Activated CD8-positive, alpha-beta memory T cell treated with anti-CD3 and anti-CD28 coated beads for 36 hours (primary cell): Measurements from ENCODE around the gene BOLA2B. TPM values are rescaled to one million over a fixed set of nuclear protein-coding genes. Genes with fewer than 3 reads are reported as not detected.
"Not testable (repeated sequence)": the region's sequence is repeated elsewhere in the genome, so short reads cannot be mapped to it uniquely, and the experiment has no call there.

Experiments
- CTCF ChIA-PET: fragments of 350-600 bp; sonication (Branson Sonifier 250); formaldehyde crosslinking; loops from one replicate; lab custom pipeline; 2021; ENCODE audit warnings: antibody characterized with exemption; lab: Charles Lee
- POLR2A ChIA-PET: fragments of 350-600 bp; sonication (Branson Sonifier 250); formaldehyde crosslinking; loops from one replicate; lab custom pipeline; 2021; ENCODE audit warnings: antibody characterized with exemption; lab: Charles Lee
- total RNA-seq, 2 experiments: library from RNA; stranded (reverse); gene quantifications; one replicate each; pipeline ENCODE4 v1.2.3, GENCODE V29; 2021

The BOLA2B gene
- total RNA-seq, 2 experiments from 2014 or later: 266 to 297 TPM

DNA sequence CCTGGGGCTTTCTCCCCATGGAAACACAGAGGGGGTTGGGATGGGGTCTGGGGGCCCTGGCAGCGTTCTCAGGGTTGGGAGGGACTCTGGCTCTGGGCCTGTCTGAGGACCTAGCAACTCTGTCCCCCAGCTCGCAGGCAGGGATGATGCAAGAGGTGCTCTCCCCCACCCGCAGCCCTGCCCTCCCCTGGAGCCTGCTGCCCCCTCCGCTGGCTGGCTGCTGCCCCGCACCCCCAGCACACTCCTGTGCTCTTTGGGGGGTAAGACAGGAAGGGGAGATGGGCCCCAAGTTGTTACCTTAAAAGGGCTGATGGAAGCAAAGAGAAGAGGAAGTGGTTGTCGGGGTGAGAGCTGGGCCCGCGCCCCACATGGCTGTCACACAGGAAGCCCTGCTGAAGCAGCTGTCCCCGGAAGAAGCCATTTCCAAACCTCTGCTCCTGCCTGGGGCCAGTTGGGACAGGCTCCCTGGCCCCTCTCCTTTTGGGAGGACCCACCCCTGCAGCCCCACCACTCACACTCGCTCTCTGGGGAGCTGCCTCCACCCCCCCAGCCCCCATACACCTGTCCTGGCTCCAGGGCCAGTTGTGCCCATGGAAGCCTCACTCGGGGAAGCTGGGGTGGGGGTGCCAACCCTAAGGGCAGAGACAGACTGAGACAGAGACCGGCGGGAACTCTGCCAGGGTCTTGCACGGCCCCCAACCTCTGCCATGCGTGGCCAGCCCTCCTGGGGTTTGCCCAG, 7.6 kb downstream of the BOLA2B start:
- ChIA-PET POLR2A (interaction anchor here (0.6 to 5.7 kb wide), 7 partner anchors 56 to 286 kb away, joined by 3 to 38 read pairs (median 3); partner anchors contain the start of genes ITGAL and TBX6), CTCF (interaction anchor here (0.8 to 6.3 kb wide), 5 partner anchors 43 to 232 kb away, joined by 3 to 41 read pairs (median 6); partner anchors contain the start of genes MAPK3 and TBX6)

DNA sequence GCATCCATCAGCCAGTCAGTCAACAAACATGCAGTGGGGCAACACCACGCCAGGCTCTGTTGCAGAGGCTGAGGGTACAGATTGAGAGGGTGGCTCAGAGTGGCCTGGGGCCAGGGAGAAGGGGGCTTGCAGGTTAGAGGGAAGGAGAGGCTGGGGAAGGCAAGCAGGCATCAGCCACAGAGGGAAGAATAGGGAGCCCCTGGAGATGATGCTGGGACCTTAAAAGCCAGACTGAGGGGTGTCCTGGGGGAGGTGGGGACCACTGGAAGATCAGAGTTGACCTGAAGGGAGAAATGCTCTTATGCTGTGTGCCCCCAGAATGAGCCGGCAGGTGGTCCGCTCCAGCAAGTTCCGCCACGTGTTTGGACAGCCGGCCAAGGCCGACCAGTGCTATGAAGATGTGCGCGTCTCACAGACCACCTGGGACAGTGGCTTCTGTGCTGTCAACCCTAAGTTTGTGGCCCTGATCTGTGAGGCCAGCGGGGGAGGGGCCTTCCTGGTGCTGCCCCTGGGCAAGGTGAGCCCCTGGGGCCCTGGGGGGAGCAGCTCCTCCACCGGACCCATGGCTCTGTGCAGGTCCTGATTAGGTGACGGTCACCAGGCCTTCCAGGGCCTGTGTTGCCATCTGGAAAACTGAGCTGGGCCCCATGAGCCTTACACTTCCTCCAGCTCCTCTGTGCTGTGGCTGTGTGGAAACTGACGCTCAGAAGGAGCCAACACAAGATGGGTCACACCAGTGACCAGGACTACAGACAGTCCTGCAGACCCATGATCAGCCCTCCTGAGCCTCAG, 8.4 kb downstream of the BOLA2B start:
- ChIA-PET POLR2A (interaction anchor here (0.6 to 5.7 kb wide), 7 partner anchors 55 to 287 kb away, joined by 3 to 38 read pairs (median 3); partner anchors contain the start of genes ITGAL and TBX6), CTCF (interaction anchor here (0.6 to 6.3 kb wide), 5 partner anchors 42 to 233 kb away, joined by 3 to 41 read pairs (median 7); partner anchors contain the start of gene TBX6)

DNA sequence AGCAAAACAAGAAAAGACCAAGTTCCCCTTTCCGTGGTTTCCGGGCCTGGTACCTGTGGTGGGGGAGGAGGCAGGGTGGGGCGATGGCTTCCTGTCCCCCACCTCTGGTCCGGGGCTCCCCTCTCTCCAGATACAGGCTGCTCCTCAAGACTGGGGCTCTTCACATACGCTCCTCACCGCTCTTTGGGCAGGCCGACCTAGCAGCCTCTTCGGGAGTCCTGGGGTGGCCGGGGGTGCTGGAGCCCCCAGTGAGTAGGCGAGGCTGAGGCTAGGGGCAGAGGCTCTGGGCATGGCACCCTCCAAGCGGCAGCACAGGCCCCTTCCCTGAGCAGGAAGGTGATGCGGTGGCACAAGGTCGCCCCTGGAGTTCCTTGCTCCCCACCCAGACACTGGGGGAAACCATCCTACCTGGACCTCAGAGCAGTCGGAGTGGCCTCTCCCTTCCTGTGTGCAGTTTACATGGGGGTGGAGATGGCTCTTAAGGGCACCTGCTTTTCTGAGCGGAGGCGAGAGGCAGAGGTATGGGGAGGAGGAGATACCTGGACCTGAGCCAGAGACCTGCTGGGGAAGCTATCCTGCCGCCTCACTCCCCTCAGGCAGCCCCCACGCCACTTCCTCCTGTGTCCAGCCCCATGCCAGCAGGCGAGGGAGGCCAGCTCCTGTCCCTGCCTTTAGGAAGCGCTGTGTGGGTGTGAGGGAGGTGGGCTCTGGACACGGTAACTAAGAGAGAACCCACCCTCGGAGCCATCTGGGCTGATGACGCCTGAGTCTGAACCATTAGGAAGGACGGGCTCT, 9.2 kb downstream of the BOLA2B start:
- ChIA-PET CTCF (interaction anchor here (2.4 to 6.3 kb wide), 2 partner anchors 41 to 92 kb away, joined by 8 to 41 read pairs; partner anchors contain the start of gene TBX6), POLR2A (interaction anchor here (1.0 to 5.7 kb wide), 4 partner anchors 54 to 193 kb away, joined by 3 to 38 read pairs (median 3); partner anchors contain the start of genes MAPK3 and TBX6)

DNA sequence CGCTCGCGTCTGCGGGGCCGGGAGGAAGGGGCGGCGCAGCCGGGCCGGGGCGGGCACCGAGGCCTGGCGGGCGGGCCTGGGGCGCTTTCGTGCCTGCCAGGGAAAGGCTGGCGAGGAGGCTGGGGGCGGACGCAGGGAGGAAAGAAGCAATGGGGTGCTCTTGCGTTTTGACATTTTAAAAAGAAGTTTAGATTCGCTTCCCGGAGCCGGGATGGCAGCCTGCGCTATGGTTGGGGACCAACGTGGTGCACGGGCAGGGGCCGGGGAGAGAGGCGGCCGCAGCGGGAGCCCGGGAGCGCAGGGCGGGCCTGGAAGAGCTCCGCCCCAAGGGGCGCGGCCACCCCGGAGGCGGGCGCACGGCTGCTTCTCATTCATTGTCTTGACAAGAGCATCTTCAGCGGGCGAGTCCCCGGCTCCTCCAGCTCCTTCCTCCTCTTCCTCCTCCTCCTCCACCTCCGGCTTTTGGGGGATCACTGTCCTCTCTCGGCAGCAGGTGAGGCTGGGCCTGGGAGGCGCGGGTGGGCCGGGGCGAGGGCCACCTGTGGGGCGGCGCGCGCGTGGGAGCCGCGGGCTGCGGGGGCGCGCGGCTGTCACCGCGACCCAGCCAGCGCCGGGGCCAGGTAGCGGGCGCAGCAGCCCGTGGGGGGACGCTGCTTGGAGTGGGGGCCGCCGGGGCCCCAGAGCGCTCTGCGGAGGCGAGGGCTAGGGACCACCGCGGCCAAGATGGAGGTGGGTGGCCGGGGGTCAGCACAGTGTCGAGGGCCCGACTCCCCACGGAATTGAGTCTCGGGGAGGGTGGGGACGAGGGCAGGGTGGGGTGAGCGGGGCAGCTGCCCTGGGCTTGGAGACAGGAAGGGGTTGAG, 10.0 kb downstream of the BOLA2B start, which contains the start of gene CORO1A:
Gene CORO1A, plus strand, starts transcription at position 370 of the 863 bp plus-strand sequence. CDS start 1,608 bp downstream, outside the sequence.
- CTCF ChIA-PET: interaction anchor here (1.0 to 6.3 kb wide), 3 partner anchors 40 to 91 kb away, joined by 3 to 41 read pairs (median 8); partner anchors contain the start of gene TBX6
- POLR2A ChIA-PET: interaction anchor here (0.5 to 5.7 kb wide), 8 partner anchors 36 to 196 kb away, joined by 3 to 38 read pairs (median 4); partner anchors contain the start of genes MAPK3, TBX6 and YPEL3

DNA sequence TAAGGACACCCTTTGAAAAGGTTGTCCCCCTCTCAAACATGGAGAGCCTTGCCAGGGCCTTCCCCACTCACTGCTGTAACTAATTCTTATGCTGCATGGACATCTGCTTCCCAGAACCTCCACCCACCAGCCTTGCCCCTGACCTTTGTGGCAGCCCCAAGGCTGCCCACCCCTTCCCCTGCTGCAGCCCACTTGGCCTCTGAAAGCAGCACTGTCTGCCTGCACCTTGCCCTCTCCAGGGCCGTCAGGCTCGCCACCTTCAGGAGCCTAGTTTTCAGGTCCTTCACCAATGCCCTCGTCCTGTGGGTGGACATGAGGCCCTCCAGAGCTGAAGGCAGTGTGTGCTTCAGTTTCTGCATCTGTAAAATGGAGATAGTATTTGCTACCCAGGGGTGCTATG, 12.7 kb downstream of the BOLA2B start:
- CTCF ChIA-PET: no interaction called here
- POLR2A ChIA-PET: no interaction called here

DNA sequence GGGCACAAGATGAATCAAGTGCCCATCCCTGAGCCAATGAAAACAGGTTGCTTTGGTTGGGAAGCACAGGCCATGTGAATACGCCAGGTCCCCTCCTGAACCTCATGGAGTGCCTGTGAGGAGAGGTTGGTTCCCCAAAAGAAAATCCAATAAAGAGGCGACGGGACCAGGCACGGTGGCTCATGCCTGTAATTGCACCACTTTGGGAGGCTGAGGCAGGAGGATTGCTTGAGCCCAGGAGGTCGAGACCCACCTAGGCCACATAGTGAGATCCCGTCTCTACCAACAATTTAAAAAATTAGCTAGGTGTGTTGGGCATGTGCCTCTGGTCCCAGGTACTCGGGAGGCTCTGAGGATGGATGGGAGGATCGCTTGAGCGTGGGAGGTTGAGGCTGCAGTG, 13.5 kb downstream of the BOLA2B start:
- ChIA-PET CTCF (no interaction called here), POLR2A (interaction anchor here (0.7 kb wide), 1 partner anchor 115 kb away, joined by 4 read pairs; the partner anchor contains the start of gene ALDOA)

DNA sequence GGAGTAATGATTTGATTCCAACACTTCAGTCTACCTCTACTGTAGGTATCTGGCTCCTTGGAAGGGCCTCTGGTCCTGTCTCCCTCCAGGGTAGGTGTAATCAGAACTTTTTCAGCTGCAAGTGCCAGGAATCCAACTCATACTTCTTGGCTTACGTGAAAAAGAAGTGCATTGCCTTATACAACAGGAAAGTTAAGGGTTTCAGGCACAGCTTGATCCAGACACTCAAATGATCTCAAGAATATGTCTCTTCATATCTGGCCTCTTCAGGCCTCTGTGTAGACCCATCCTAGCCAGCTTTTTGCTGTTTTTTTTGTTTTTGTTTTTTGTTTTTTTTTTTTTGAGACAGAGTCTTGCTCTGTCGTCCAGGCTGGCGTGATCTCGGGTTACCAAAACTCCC, 14.3 kb downstream of the BOLA2B start:
- ChIA-PET CTCF (interaction anchor here (0.7 kb wide), 1 partner anchor 136 kb away, joined by 3 read pairs; no protein-coding TSS in a partner anchor), POLR2A (interaction anchor here (0.6 kb wide), 1 partner anchor 247 kb away, joined by 4 read pairs; no protein-coding TSS in a partner anchor)

DNA sequence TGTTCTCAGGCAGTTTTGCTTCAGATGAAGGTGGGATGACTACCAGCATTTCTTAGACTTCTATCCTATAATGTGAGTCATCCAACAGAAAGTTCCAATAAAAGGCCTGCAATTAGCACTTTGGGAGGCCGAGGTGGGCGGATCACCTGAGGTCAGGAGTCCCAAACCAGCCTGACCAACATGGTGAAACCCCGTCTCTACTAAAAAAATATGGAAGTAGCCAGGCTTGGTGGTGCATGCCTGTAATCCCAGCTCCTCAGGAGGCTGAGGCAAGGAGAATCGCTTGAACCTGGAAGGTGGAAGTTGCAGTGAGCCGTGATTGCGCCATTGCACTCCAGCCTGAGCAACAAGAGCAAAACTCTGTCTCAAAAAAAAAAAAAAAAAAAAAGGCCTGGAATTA, 16.6 kb downstream of the BOLA2B start:
- POLR2A ChIA-PET: not testable (repeated sequence)
- CTCF ChIA-PET: interaction anchor here (0.5 to 1.5 kb wide), 3 partner anchors 65 to 326 kb away, joined by 3 to 6 read pairs (median 4); no protein-coding TSS in a partner anchor

DNA sequence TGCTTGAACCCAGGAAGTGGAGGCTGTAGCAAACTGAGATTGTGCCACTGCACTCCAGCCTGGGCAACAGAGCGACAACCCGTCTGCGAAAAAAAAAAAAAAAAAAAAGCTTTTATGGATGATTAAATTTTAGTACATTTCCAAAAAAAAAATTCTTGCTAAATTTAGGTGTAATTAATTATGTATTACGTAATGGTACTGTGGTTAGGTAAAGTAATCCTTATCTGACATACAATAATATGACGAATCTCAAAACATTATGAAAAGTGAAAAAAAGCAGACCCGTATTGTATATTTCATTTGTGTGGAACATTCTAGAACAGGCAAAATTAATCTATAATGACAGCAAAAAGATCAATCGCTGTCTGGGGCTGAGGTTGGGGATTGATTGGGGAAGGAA, 20.4 kb downstream of the BOLA2B start:
- CTCF ChIA-PET: no interaction called here
- POLR2A ChIA-PET: interaction anchor here (0.5 kb wide), 1 partner anchor 247 kb away, joined by 4 read pairs; no protein-coding TSS in a partner anchor

DNA sequence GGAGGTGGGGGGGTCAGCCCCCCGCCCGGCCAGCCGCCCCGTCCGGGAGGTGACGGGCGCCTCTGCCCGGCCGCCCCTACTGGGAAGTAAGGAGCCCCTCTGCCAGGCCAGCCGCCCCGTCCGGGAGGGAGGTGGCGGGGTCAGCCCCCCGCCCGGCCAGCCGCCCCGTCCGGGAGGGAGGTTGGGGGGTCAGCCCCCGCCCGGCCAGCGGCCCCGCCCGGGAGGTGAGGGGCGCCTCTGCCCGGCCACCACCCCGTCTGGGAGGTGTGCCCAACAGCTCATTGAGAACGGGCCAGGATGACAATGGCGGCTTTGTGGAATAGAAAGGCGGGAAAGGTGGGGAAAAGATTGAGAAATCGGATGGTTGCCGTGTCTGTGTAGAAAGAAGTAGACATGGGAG, 23.3 kb downstream of the BOLA2B start:
- CTCF ChIA-PET, POLR2A ChIA-PET: not testable (repeated sequence)

DNA sequence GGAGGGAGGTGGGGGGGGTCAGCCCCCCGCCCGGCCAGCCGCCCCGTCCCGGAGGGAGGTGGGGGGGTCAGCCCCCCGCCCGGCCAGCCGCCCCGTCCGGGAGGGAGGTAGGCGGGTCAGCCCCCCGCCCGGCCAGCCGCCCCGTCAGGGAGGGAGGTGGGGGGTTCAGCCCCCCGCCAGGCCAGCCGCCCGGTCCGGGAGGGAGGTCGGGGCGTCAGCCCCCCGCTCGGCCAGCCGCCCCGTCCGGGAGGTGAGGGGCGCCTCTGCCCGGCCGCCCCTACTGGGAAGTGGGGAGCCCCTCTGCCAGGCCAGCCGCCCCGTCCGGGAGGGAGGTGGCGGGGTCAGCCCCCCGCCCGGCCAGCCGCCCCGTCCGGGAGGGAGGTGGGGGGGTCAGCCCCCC, 24.1 kb downstream of the BOLA2B start:
- CTCF ChIA-PET, POLR2A ChIA-PET: not testable (repeated sequence)

DNA sequence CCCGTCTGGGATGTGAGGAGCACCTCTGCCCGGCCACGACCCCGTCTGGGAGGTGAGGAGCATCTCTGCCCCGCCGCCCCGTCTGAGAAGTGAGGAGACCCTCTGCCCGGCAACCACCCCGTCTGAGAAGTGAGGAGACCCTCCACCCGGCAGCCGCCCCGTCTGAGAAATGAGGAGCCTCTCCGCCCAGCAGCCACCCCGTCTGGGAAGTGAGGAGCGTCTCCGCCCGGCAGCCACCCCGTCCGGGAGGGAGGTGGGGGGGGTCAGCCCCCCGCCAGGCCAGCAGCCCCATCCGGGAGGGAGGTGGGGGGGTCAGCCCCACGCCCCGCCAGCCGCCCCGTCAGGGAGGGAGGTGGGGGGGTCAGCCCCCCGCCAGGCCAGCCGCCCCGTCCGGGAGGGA, 24.7 kb downstream of the BOLA2B start:
- POLR2A ChIA-PET, CTCF ChIA-PET: not testable (repeated sequence)

DNA sequence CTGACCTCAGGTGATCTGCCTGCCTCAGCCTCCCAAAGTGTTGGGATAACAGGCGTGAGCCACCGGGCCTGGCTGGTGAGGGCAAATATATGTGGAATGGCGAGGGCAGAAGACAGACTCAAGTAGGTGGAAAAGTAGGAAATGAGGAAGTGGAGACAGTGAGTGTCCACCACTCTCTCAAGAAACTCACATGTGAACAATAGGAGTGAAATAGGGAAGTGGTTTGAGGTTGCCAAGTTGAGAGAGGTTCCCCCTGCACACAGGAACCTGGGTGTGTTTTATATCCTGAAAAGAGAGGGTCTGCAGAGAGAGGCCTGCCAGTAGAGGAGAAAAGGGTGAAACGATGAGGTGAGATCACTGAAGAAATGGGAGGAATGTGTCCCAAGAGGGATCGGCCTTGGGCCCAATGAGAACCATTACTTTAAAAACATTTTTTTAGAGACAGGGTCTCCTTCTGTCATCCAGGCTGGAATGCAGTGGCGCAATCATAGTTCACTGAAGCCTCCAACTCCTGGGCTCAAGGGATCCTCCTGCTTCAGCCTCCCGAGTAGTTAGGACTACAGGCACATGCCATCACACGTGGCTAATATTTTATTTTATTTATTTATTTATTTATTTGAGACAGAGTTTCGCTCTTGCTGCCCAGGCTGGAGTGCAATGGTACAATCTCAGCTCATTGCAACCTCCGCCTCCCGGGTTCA, 27.1 kb downstream of the BOLA2B start:
- ChIA-PET CTCF (no interaction called here), POLR2A (no interaction called here)

DNA sequence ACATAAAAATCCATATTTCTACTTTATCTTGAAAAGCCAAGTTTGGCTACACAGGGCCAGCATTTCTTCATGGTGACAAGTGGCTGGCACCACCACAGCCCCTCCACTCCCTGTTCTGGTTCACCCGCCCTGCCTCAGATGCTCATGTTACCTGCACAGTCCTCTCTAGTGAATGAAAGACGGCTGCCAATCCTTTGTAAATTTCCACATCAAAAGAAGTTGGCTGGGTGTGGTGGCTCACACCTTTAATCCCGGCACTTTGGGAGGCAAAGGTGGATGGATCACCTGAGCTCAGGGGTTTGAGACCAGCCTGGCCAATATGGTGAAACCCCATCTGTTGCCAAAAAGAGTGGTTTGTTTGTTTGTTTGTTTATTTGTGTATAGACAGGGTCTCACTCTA, 29.9 kb downstream of the BOLA2B start:
- ChIA-PET POLR2A (no interaction called here), CTCF (no interaction called here)

DNA sequence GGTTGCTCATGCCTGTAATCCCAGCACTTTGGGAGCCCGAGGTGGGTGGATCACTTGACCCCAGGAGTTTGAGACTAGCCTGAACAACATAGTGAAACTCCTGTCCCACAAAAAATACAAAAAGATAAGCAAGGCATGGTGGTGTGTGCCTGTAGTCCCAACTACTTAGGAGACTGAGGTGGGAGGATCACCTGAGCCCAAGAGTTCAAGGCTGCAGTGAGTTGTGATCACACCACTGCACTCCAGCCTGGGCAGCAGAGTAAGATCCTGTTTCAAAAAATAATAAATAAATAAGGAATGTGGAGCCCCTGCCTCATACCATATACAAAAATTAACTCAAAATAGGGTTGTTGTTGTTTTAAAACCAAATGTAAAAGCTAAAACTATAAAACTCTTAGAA, 36.3 kb downstream of the BOLA2B start:
- ChIA-PET POLR2A (no interaction called here), CTCF (no interaction called here)

DNA sequence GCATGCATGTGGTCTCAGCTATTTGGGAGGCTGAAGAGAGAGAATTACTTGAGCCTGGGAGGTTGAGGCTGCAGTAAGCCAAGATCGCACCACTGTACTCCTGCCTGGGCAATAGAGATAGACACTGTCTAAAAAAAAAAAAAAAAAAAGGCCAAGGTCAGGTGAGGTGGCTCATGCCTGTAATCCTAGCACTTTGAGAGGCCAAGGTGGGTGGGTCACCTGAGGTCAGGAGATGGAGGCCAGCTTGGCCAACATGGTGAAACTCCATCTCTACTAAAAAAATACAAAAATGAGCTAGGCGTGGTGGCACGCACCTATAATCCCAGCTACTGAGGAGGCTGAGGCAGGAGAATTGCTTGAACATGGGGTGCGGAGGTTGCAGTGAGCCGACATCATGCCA, 38.3 kb downstream of the BOLA2B start:
- ChIA-PET POLR2A (no interaction called here), CTCF (interaction anchor here (0.7 to 1.5 kb wide), 2 partner anchors 42 to 87 kb away, joined by 3 to 5 read pairs; partner anchors contain the start of gene GDPD3)

DNA sequence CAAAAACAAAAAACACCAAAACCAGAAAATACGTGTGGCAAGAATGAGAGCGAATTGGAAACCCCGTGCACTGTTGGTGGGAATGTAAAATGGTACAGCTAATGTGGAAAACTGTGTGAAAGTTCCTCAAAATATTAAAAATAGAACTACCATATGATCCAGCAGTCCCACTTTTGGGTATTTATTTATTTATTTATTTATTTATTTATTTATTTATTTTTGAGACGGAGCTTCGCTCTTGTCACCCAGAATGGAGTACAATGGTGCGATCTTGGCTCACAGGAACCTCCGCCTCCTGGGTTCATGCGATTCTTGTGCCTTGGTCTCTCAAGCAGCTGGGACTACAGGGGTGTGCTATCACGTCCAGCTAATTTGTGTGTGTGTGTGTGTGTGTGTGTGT, 40.9 kb downstream of the BOLA2B start:
- CTCF ChIA-PET: interaction anchor here (1.0 kb wide), 1 partner anchor 35 kb away, joined by 3 read pairs; no protein-coding TSS in a partner anchor
- POLR2A ChIA-PET: no interaction called here
